ENCODE measurements around the gene TPGS1. TPM values are rescaled to one million over a fixed set of nuclear protein-coding genes. Genes with fewer than 3 reads are reported as not detected.

The TPGS1 gene
- total RNA-seq, 1 donor from 2014 or later = 19.9 TPM

- intact Hi-C loops (cut with DNase I) = no loop called here
- Histone ChIP-seq H3K9me3 (no peaks in the 10 kb centered on the region), H3K27ac (no peak overlapping the region), H3K36me3 (peaks cover 6% of the 10 kb centered on the region), H3K27me3 (no peaks in the 10 kb centered on the region), H3K4me1 (peaks cover 32% of the 10 kb centered on the region), H3K4me3 (no peak overlapping the region)
- TF ChIP-seq CTCF (IDR thresholded peaks at IDR 0.05) = no peak
- ATAC-seq (peak; percentile 34), DNase-seq (peak; percentile 86)
Measured at GRCh38 chr19:512547-513365, 5.5 kb downstream of the TPGS1 start.

DNA sequence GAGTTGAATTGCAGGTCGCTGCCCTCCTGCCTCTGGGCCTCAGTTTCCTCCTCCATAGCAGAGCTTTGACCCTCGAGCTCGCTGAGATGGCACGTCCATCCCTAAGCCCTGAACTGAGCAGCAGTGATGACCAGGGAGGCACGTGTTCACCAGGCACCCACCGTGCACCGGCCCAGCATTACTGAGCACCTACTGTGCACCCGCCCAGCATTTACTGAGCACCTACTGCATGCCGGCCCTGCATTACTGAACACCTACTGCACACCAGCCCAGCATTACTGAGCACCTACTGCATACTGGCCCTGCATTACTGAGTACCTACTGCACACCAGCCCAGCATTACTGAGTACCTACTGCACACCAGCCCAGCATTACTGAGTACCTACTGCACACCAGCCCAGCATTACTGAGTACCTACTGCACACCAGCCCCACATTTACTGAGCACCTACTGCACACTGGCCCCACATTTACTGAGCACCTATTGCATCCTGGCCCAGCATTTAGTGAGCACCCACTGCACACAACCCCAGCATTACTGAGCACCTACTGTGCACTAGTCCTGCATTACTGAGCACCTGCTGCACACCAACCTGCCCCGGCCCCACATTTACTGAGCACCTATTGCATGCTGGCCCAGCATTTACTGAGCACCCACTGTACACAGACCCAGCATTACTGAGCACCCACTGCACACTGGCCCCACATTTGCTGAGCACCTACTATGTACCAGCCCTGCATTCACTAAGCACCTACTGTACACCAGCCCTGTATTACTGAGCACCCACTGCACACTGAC lies 6.3 kb downstream of the TPGS1 start:
- Histone ChIP-seq H3K27ac (no peak overlapping the region), H3K27me3 (no peaks in the 10 kb centered on the region), H3K4me3 (no peak overlapping the region), H3K4me1 (peaks cover 24% of the 10 kb centered on the region), H3K36me3 (peaks cover 6% of the 10 kb centered on the region), H3K9me3 (no peaks in the 10 kb centered on the region)
- intact Hi-C loops (cut with DNase I) = no loop called here
- DNase-seq (no peak), ATAC-seq (no peak)
- no peak for TF ChIP-seq CTCF (IDR thresholded peaks at IDR 0.05)

DNA sequence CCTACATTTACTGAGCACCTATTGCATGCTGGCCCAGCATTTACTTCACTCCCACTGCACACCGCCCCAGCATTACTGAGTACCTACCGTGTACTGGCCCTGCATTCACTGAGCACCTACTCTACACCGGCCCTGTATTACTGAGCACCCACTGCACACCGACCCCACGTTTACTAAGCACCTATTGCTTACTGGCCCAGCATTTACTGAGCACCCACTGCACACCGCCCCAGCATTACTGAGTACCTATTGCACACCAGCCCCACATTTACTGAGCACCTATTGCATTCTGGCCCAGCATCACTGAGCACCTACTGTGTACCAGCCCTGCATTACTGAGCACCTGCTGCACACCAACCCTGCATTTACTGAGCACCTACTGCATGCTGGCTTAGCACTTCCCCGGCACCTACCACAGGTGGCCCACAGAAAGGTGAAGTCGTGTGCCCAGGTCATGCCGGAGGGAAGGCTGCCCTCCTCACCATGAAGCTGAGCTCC lies 6.9 kb downstream of the TPGS1 start:
- intact Hi-C loops (cut with DNase I) = no loop called here
- no peaks in the 10 kb centered on the region for H3K9me3 ChIP-seq
- no peak overlapping the region for H3K4me3 ChIP-seq
- ATAC-seq = no peak
- TF ChIP-seq CTCF (IDR thresholded peaks at IDR 0.05) = no peak
- no peaks in the 10 kb centered on the region for H3K27me3 ChIP-seq
- peaks cover 6% of the 10 kb centered on the region for H3K36me3 ChIP-seq
- H3K27ac ChIP-seq = no peak overlapping the region
- DNase-seq = no peak
- H3K4me1 ChIP-seq = peaks cover 20% of the 10 kb centered on the region

GRCh38 chr19:517721-518597 lies 10.7 kb downstream of the TPGS1 start:
- Histone ChIP-seq H3K4me3 (no peak overlapping the region), H3K27ac (no peak overlapping the region), H3K9me3 (no peaks in the 10 kb centered on the region), H3K27me3 (no peaks in the 10 kb centered on the region), H3K36me3 (no peaks in the 10 kb centered on the region), H3K4me1 (no peaks in the 10 kb centered on the region)
- ATAC-seq (peak; percentile 4), DNase-seq (no peak)
- intact Hi-C loops (cut with DNase I) = no loop called here
- TF ChIP-seq CTCF (IDR thresholded peaks at IDR 0.05) = no peak

DNA sequence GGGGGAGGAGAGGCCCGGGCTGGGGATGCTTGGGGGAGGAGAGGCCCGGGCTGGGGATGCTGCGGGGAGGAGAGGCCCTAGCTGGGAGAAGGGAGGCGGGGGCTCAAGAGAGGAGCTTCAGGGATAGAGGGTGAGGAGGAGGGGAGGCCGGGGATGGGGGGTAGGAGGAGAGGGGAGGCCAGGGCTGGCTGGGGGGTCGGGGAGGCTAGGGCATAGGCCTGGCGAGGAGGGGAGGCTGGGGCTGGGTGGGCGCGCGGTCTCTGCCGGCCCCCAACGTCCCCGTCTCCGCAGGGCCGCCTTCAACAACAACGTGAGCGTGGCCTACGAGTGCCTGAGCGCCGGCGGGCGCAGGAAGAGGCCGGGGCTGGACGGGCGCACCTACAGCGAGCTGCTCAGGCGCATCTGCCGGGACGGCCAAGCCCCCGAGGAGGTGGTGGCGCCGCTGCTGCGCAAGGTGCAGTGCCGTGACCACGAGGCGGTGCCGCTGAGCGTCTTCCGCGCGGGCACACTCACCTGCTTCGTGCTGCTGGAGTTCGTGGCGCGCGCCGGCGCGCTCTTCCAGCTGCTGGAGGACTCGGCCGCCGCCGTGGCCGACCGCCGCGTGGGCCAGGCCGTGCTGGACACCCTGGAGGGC lies 11.4 kb downstream of the TPGS1 start:
- no peak for TF ChIP-seq CTCF (IDR thresholded peaks at IDR 0.05)
- ATAC-seq (peak; percentile 52), DNase-seq (no peak)
- intact Hi-C loops (cut with DNase I) = no loop called here
- H3K27me3 ChIP-seq = no peaks in the 10 kb centered on the region
- no peak overlapping the region for H3K27ac ChIP-seq
- no peaks in the 10 kb centered on the region for H3K9me3 ChIP-seq
- H3K36me3 ChIP-seq = no peaks in the 10 kb centered on the region
- no peaks in the 10 kb centered on the region for H3K4me1 ChIP-seq
- no peak overlapping the region for H3K4me3 ChIP-seq
